ENCODE measurements around the gene PRRC2B.
A peak's percentile ranks its signal among the peaks of the same experiment; 100 is the strongest.
"Not testable (repeated sequence)": the region's sequence is repeated elsewhere in the genome, so short reads cannot be mapped to it uniquely, and the experiment has no call there.

Gene PRRC2B

DNA sequence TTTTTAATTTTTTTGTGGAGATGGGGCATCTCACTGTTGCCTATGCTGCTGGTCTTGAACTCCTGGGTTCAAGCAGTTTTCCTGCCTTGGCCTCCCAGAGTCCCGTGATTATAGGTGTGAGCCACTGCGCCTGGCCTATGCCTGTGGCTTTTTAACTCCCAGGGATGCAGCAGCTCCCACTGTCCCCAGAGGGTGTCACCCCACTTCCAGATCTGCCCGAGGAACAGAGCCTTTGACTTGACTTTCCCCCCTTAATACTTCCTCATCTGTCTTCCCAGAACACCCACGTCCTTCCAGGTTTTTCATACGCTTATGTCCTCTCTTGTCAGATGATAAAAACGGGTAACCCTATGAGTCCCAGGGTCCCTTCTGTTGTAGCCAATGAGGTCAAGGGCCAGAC lies 7.6 kb upstream of the PRRC2B start:
- DNase-seq (ENCODE audit: low spot score) (no peak), FAIRE-seq (no peak)

DNA sequence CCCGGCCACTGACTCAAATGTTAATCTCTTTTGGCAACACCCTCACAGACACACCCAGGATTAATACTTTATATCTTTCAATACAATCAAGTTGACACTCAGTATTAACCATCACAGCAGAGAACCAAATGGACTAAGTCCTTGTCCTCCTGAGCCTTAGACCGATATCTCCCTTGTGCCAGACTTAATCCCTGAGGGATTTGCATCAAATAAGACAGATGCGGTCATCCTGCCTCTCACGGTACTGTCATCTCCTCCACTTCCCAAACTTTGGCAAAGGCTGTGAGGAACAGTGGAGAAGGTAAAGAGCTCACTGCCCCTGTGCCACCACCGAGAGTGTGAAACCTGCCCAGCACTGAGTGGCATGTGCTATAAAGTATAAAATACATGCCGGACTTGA lies 6.5 kb upstream of the PRRC2B start:
- FAIRE-seq (no peak), DNase-seq (ENCODE audit: low spot score) (no peak)

DNA sequence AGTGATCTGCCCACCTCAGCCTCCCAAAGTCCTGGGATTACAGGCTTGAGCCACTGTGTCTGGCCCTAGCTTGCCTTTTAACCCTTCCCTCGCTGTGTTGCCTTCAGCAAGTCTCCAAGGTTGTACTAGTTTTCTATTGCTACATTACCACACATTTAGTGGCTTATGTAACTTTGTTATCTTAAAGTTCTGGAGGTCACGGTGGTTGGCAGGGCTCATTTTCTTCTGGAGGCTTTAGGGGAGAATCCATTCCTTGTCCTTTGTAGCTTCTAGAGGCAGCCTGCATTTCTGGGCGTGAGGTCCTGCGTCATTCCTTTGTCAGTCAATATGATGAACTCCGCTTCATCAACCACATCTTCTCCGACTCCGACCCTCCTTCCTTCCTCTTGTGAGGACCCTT lies 2.9 kb upstream of the PRRC2B start:
- no peak for FAIRE-seq

DNA sequence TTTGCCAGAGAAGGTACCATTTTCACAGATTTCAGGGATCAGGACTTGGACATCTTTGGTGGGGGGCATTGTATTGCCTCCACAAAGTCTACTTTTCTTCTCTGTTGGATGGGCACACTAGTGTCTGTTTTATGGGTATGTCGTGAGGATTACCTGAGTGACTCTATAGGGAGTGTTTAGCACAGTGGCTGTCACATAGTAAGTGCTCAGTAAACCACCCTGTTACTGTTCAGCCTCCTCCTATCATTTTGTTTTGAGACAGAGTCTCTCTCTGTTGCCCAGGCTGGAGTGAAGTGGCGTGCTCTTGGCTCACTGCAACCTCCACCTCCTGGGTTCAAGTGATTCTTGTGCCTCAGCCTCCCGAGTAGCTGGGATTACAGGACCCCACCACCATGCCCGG lies 2.4 kb upstream of the PRRC2B start:
- FAIRE-seq (no peak), DNase-seq (ENCODE audit: low spot score) (no peak)

More for the DNA sequence above, 2.9 kb upstream of the PRRC2B start:
- DNase-seq (ENCODE audit: low spot score) = no peak

DNA sequence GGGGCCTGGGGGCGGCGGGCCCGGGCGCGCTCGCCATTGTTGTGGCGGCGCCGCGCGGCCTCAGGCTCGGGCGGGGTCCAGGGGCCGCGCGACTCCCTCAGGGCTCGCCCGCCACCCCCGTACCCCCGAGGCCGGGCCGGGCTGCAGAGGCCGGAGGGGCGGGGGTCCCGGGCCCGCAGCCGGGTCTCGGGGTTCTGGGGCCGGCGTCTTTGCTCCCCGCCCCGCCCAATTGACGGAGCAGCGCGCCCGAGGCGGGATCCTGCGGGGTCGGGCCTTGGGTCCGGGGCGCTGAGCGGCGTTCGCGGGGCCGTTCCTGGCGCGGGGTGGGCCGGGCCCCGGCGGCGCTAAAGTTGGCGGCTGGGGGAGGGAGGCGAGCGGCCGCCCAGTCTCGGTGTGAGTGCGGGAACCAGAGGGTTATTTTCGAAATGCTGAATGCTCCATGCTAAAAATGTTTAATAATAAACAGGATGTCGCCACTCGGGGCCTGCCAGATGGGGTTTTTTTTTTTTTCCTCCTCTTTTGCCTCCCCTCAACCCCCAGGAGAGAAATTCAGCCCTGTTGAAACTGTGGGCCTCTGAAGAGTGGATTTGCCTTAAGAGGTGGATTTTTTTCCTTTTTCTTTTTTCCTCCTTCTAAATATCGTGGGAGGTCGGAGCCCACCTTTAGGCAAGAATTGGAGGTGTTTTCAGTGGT lies 724 bp downstream of the PRRC2B start:
- DNase-seq (ENCODE audit: low spot score) = peak; percentile 62
- FAIRE-seq = no peak

DNA sequence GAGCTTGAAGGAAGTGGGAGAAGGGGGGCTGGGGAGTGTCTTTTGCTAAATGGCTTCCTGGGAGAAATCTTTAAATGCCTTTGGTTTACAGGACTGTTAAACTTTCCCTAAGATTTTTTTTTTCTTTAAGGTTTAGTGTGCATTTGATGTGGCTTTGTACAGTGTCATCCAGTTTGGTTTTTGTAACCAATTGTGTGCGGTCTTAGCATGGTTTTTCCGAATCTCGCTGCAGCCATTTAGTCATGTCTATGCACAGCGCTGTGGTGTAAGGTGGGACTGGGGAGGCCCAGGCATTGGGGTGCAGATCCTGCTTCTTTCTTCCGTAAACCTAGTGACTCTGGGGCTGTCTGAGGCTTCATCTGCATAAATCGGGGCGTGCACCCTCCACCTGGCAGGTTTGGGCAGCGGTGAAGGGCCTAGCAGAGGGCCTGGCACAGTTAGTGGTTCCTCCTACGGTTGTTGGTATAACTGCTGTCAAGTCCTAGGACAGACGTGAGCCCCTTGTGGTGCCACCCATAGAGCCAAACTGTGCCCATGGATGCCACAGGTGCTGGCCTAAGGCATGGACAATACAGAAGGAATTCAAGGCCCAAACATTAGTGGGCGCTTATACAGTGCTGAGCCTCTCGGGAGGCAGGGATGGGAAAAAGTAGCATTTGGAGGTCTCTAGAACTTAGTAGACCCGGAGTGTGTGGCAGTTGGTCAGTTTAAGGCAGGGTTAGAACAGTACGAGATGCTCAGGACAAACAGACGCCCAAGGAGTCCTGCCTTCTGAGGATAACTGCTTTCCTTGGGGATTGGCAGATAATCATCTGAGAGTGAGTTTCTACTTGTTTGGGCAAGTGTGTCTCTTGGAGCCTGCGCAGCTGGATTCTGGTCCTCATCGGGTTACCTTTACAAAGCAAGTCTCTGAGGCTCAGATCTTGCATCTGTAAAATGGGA lies 1.5 kb downstream of the PRRC2B start:
- FAIRE-seq = no peak
- no peak for DNase-seq (ENCODE audit: low spot score)

DNA sequence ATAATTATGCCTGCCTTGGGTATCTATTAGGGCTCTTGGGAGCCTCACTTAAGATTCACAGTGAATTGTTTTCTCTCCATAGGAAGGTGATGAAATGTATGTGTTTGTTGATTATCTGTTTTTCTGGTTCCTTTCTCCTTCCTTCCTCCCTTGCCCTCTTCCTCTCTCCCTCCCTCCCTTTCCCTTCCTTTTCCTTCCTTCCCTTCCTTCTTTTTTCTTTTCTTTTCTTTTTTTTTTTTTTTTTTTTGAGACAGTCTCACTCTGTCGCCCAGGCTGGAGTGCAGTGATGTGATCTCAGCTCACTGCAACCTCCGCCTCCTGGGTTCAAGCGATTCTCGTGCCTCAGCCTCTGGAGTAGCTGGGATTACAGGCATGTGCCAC lies 2.2 kb downstream of the PRRC2B start:
- FAIRE-seq; DNase-seq (ENCODE audit: low spot score): not testable (repeated sequence)

DNA sequence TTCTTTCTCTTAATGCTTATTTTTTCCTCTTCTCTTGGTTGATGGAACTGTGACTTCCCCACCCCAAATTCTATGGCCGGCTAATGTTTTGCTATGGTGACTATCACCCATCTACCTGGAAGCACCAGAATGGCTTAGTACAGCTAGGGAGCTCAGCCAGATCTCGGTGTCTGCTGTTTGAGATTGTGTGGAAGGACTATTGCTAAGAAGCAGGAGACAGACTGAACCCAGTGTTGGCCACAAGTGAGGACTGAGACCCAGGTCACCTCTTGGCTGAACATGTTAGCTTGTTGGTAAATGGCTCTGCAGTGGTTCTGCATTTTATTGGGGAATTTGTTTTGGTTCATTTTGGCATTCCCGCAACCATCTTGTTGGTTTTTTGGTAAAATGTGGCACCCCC lies 2.7 kb downstream of the PRRC2B start:
- no peak for DNase-seq (ENCODE audit: low spot score)

DNA sequence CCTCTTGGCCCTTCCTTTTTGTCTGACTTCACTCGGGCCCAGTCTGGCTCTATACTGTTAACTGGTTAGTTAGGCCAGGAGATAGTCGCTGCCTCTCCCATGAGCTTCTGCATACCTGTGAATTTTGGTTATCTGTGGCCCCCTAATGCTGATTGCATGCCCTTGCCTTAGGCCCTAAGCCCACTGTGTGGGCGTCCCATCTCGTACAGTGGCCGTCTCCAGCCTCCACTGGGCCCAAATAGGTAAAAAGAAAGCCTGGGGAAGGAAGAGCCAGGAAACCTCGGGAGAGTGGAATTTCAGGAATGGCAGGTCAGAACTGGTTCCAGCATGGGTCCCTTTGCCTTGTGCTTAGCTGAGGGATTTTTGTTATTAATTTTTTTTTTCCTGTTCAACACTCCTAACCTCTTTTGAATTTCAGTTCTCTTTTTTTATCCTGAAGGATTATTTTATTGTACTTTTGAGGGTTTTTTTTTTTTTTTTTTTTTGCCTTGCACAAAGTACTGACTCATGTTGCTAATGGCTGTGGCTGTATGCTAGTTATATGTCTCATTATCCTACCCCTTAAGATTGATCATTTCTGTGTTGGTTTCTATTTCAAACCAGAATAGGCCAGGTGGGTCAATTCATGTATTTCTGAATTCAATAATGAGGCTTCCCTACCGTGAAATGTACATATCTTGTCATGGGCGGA lies 3.4 kb downstream of the PRRC2B start:
- no peak for DNase-seq (ENCODE audit: low spot score)
- FAIRE-seq = no peak

More for the DNA sequence above, 2.7 kb downstream of the PRRC2B start:
- no peak for FAIRE-seq

DNA sequence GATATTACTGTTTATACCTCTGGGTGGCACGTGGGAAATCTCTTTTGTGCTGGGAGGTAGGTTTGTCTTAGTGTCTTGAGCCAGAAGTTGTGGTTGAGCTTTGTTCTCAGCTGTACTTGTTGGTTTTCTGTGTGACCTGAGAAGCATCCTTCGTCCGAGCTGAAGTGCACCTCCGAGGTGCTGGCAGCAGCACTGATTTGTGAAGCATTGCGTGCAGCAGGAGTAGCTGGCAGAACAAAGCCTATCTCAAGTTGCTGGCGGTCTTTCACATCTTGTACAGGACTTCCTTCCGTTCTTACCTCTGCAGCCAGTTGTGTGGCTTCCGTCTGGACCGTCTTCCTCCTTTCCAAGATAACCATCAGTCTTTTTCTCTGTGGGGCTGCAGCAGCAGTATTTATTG lies 4.3 kb downstream of the PRRC2B start:
- no peak for DNase-seq (ENCODE audit: low spot score)
- no peak for FAIRE-seq

DNA sequence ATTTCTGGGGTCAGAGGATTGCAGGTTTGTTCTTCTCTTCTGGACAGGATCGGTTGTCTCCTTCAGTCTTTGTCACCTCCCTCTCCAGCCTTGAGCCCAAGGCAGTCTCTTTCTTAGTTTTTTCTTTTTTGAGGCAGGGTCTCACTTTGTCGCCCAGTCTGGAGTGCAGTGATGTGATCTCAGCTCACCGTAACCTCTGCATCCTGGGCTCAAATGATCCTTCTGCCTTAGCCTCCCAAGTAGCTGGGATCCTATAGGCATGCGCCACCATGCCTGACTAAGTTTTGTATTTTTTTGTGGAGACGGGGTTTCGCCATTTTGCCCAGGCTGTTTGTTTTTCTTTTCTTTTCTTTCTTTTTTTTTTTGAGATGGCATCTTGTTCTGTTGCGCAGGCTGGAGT lies 6.1 kb downstream of the PRRC2B start:
- FAIRE-seq = no peak
- DNase-seq (ENCODE audit: low spot score) = no peak

DNA sequence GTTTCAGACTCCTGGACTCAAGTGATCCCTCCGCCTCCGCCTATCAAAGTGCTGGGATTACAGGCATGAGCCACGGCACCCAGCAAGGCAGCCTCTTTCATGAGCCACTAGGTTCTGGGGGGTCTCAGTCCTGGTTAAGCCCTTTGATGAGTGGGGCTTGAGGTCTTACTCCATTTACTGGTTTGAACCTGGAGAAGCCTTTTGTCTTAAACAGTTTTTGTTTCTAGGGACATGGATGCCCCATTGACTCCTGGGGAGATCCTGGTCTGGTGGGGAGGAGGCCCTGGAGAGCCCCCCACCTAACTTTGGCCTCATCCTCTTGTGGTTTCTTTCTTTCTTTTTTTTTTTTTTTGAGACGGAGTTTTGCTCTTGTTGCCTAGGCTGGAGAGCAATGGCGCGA lies 6.7 kb downstream of the PRRC2B start:
- no peak for DNase-seq (ENCODE audit: low spot score)
- FAIRE-seq = no peak

DNA sequence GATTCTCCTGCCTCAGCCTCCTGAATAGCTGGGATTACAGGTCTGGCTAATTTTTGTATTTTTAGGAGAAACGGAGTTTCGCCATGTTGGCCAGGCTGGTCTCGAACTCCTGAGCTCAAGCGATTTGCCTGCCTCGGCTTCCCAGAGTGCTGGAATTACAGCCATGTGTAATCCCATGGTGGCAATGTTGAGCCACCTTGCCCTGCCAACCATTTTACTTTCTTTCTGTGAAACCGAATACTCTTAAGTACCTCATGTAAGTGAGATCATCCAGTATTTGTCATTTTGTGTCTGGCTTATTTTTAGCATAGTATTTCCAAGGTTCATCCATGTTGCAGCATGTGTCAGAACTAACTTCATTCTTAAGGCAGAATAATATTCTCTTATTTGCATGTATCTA lies 8.2 kb downstream of the PRRC2B start:
- FAIRE-seq (no peak), DNase-seq (ENCODE audit: low spot score) (no peak)

DNA sequence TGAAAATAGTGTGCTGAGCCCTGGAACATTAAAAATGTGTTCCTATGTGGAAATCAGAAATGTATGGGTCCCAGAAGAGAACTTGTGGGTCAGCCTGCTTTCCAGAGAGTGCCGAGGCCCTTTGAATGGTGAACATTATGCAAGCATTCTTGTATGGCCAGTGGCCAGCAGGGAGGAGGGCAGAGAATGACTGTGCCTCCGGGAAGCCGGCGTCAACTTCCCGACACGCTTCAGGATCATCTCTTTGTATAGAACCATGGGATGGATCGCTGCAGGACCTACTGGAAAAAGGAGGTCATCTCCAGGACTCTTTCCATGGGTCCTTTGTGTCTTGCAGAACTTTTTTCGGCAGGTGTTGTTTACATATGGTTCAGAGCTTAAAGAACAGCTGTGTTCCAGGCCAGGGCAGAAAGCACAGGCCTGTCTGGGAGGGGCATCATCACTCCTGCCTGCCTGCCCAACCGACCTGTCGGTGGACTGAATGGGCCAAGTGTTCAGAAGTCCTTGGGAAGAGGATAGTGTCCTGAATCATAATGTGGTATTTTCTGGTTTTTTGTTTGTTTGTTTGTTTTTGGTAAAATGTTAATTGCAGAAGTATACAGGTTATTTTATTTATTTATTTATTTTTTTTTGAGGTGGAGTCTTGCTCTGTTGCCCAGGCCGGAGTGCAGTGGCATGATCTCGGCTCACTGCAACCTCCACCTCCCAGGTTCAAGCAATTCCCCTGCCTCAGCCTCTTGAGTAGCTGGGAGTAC lies 9.0 kb downstream of the PRRC2B start:
- no peak for FAIRE-seq
- no peak for DNase-seq (ENCODE audit: low spot score)

DNA sequence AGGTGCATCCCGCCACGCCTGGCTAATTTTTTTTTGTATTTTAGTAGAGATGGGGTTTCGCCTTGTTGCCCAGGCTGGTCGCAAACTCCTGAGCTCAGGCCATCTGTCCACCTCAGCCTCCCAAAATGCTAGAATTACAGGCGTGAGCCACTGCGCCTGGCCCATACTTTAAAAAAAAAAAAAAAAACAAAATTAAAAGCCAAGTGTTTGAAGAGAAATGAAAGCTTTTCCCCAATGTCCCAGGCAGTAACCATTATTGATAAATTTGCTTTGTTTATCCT lies 9.5 kb downstream of the PRRC2B start:
- FAIRE-seq (no peak), DNase-seq (ENCODE audit: low spot score) (no peak)

DNA sequence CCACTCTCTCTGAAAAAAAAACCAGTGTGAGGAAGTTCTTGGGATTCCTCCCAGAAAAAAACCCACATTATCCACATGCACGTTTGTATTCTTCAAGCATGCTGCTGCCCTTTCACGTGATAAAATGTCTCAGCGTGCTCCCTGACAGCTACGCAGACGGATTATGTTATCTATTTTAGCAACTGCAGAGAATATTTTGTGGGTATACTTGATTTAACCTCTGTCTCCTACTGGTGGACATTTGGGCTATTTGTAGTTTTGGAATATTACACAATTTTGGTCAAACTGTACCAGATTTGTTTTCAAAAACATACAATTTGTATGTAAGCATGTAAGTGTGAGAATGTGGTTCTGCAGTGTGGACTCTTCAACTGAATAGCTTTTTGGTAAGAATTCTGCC lies 10.7 kb downstream of the PRRC2B start:
- FAIRE-seq (no peak), DNase-seq (ENCODE audit: low spot score) (no peak)

DNA sequence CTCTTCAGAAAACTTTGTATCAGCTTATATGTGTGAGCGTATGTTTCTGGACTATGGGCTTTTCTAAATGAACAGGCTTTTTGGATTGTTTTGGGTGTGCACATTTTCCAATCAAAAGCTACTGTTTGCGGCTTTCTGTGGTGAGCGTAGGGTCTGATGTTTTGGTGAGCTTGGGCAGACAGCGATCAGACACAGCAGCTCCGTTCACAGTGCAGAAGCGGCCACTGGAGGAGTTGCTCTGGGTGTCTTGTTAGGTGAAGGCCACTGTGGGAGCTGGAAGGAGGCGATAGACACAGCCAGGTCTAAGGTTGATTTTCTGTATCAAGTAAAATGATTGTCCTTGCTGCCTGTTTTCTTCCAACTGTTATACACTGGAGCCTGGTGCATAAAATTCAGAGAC lies 11.1 kb downstream of the PRRC2B start:
- DNase-seq (ENCODE audit: low spot score) (no peak), FAIRE-seq (no peak)

DNA sequence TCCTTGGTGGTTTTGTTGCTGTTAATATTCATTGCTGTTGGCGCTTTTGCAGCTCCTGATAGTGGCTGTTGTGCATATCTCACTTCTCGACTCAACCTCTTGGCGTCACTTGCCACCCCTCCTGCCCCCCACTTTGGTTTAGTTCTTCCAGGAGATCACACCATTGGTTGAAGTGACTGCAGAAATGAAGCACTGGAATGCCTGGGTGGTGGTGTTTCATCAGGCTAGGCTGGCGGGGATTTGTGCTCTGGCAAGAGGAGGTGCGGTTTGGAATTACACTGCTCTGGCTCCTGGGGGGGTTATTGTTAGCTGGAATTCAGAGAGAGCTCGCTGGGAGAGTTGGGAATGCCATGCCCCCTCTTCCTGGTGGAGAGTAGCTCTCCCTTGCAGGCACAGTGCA lies 11.5 kb downstream of the PRRC2B start:
- DNase-seq (ENCODE audit: low spot score) = no peak
- FAIRE-seq = no peak

DNA sequence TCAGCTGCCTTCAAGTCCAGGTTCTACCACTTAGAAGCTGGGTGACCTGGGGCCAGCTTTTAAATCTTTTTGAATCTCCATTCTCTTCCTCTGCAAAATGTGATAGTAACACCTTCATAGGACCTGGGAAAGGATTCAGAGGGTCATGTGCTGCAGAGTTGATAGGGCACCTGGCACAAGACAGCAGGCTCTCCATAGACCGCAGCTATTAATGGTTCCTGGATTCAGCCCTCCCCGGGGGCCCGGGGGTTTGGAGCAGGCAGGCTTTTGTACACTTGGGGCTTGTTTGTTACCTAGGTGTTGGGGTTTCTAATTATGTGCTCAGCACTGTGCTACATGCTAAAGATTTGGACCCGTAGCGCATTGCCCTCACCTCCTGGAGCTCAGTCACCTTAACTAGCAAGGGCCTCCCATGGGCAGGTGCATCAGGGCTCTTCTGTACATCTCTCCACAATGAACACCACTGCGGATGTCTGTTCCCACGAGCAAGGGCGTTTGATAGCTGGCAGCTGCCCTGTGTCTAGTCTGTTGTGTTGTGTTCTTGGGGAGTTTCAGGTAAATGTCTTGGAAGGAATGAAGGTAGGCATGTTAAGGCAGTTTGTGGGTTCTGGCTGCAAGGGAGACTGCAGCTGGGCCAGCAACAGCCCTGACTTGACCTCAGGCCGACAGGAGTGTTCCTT lies 12.1 kb downstream of the PRRC2B start:
- no peak for FAIRE-seq
- DNase-seq (ENCODE audit: low spot score) = no peak

DNA sequence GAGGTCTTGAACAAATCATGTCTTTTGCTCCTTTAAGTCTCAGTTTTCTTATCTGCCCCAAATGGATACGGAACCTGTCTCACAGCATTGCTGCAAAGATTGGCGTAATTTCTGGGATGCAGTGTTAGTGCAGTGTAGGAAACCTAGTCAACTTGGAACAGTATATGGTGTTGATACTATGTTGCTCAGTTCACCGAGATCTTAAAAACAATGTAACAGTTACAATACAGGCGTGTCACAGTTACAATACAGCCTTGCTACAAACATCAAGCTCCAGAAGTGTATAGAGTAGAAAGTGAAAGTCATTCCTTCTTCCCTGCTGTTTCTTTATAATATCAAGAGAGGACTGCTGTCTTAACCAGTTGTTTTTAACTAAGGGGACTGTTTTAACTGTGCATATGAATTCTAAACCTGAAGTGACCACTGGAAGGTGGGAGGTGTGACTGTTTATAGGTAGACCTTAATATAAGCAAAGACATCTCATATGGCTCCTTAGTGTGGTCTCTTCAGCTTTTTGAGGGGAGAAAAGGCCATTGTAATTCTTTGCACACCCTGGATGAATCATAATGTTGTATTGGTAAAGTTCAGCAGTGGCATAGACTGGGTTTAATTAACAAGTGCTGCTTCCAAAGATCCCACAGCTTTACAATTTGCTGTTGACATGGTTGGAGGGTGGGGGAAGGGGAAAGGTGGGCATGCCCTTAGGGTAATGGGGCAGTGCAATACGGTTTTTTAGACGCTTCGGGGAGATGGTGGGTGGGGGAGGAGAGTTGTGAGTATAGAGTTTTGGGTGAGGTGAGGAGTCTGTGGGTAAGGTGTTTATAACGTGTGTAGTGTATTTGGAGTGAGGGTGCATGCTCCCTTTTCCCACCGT lies 12.9 kb downstream of the PRRC2B start:
- no peak for DNase-seq (ENCODE audit: low spot score)
- FAIRE-seq = no peak

All from urothelium cell line (cell line).